IMR-90 (cell line): ENCODE results near the gene NAPB.

Experiments used
- CEBPB ChIP-seq: IDR thresholded peaks from 2 replicates; pipeline ENCODE4 v1.6.1; 2012; ENCODE audit warnings: low read depth, low read length, improper control_type of control experiment
- CHD1 ChIP-seq: IDR thresholded peaks from 2 replicates; pipeline ENCODE4 v1.6.1; 2012; ENCODE audit warnings: low read depth, low read length, improper control_type of control experiment
- MAFK ChIP-seq: IDR thresholded peaks from 2 replicates; pipeline ENCODE4 v1.6.1; 2012; ENCODE audit warnings: low read depth, low read length, improper control_type of control experiment
- MAZ ChIP-seq: IDR thresholded peaks from 2 replicates; pipeline ENCODE4 v1.6.1; 2012; ENCODE audit warnings: low read depth, mild to moderate bottlenecking, low read length, improper control_type of control experiment, moderate library complexity, borderline replicate concordance
- MXI1 ChIP-seq: IDR thresholded peaks from 2 replicates; pipeline ENCODE4 v1.6.1; 2012; ENCODE audit warnings: low read depth, mild to moderate bottlenecking, low read length, moderate library complexity, borderline replicate concordance
- POLR2A ChIP-seq: IDR thresholded peaks from 2 replicates; pipeline ENCODE4 v1.6.1; 2012; ENCODE audit warnings: mild to moderate bottlenecking, low read depth, low read length
- RAD21 ChIP-seq: IDR thresholded peaks from 2 replicates; pipeline ENCODE4 v1.6.1; 2012; ENCODE audit warnings: low read length, improper control_type of control experiment
- RCOR1 ChIP-seq: IDR thresholded peaks from 2 replicates; pipeline ENCODE4 v1.6.1; 2012; ENCODE audit warnings: mild to moderate bottlenecking, low read length, improper control_type of control experiment; ENCODE audit not compliant: insufficient replicate concordance
- RFX5 ChIP-seq: IDR thresholded peaks from 2 replicates; pipeline ENCODE4 v1.8.0; 2012; ENCODE audit warnings: low read depth, mild to moderate bottlenecking, low read length, moderate library complexity
- SMC3 ChIP-seq: fragments of 150-350 bp; IDR thresholded peaks from 2 replicates; pipeline ENCODE4 v1.6.1; 2016; ENCODE audit warnings: low read depth, mild to moderate bottlenecking, antibody characterized with exemption, low read length, moderate library complexity
- TF ChIP-seq, protein P1 (sequence below): conservative IDR thresholded peaks from 2 replicates; pipeline ENCODE4 v1.5.1; 2012; ENCODE audit warnings: mild to moderate bottlenecking, low read depth, low read length, improper control_type of control experiment

DNA sequence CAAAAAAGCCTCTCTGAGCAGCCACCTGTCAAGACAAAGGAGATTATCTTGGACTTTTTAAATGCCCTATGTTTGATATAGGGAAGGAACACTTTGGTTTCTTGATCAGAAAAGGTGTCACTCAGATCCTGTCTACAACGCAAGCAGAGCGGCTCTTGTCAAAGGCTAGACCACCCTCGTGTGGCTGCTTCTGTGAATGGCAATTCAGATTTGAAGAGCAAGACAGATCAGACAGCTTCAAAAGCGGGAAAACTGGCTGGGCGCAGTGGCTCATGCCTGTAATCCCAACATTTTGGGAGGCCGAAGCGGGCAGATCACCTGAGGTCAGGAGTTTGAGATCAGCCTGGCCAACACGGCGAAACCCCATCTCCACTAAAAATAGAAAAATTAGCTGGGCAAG, 80.8 kb downstream of the NAPB start:
- TF ChIP-seq, protein P1, sequence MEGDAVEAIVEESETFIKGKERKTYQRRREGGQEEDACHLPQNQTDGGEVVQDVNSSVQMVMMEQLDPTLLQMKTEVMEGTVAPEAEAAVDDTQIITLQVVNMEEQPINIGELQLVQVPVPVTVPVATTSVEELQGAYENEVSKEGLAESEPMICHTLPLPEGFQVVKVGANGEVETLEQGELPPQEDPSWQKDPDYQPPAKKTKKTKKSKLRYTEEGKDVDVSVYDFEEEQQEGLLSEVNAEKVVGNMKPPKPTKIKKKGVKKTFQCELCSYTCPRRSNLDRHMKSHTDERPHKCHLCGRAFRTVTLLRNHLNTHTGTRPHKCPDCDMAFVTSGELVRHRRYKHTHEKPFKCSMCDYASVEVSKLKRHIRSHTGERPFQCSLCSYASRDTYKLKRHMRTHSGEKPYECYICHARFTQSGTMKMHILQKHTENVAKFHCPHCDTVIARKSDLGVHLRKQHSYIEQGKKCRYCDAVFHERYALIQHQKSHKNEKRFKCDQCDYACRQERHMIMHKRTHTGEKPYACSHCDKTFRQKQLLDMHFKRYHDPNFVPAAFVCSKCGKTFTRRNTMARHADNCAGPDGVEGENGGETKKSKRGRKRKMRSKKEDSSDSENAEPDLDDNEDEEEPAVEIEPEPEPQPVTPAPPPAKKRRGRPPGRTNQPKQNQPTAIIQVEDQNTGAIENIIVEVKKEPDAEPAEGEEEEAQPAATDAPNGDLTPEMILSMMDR = peak; percentile 73
- no peak for TF ChIP-seq CEBPB
- no peak for TF ChIP-seq POLR2A
- TF ChIP-seq RFX5 = no peak
- no peak for TF ChIP-seq MAZ
- TF ChIP-seq RAD21 = peak; percentile 89
- TF ChIP-seq RCOR1 = no peak
- no peak for TF ChIP-seq MXI1
- no peak for TF ChIP-seq CHD1
- TF ChIP-seq SMC3 = peak; percentile 78
- TF ChIP-seq MAFK = no peak
